GM12873 (cell line): Measurements from ENCODE around the gene RUFY4.

ENCODE experiments used
- TF ChIP-seq, protein P1 (sequence below): IDR thresholded peaks from 2 replicates; pipeline ENCODE4 v1.5.1; 2012; ENCODE audit warnings: low read depth, mild to moderate bottlenecking, moderate library complexity, low read length, control low read depth; ENCODE audit not compliant: insufficient read depth; ENCODE audit errors: missing control alignments

The RUFY4 gene

DNA sequence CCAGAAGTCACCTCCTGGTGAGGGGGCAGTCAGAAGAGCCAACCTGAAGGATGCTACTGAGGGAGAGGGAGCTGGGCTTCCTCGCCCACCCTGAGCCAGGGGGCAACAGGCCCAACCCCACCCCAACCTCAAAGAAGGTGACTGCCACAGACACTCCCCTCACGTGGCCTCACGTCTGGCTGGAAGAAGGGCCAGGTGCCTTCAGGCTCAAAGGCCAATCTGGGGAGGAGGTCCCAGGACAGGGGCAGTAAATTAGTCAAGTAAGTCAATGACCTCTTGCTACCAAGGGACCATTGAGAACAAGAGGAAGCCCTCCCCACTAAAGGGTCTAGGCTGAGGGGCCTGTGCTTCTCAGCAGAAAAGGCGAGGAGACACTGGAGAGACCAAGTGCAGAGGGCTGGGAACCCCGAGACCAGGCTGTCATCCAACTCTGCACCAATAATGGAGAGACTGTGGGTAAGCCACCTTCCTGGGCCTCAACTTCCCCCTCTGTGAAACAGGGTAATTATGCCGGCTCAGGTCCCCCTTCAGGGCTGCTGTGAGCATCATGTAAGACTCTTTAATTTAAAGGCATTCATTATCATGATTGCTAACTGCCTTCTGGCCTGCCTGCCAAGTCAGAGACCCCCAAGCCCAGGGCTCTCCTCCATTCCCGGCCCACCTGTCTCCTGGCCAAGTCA, 46.1 kb upstream of the RUFY4 start:
- TF ChIP-seq, protein P1, sequence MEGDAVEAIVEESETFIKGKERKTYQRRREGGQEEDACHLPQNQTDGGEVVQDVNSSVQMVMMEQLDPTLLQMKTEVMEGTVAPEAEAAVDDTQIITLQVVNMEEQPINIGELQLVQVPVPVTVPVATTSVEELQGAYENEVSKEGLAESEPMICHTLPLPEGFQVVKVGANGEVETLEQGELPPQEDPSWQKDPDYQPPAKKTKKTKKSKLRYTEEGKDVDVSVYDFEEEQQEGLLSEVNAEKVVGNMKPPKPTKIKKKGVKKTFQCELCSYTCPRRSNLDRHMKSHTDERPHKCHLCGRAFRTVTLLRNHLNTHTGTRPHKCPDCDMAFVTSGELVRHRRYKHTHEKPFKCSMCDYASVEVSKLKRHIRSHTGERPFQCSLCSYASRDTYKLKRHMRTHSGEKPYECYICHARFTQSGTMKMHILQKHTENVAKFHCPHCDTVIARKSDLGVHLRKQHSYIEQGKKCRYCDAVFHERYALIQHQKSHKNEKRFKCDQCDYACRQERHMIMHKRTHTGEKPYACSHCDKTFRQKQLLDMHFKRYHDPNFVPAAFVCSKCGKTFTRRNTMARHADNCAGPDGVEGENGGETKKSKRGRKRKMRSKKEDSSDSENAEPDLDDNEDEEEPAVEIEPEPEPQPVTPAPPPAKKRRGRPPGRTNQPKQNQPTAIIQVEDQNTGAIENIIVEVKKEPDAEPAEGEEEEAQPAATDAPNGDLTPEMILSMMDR = no peak

DNA sequence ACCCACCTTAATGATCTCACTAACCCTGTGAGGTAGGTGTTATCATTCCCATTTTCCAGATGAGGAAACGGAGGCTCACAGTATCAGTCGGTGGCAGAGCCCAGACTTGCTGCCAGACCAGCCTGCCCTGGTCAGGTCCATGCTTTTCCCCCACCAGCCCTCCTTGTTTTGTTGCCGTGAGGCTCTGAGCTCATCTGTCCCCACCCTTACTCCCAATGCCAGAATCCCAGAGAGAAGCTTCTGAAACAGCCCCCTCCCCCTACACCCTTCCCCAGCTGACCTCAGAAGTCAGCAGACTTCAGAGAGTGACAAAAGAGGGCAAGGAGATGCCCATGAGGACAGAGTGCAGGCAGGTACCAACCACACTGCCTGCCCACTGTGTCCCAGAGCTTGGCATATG, 45.4 kb upstream of the RUFY4 start:
- TF ChIP-seq, protein P1 = no peak

DNA sequence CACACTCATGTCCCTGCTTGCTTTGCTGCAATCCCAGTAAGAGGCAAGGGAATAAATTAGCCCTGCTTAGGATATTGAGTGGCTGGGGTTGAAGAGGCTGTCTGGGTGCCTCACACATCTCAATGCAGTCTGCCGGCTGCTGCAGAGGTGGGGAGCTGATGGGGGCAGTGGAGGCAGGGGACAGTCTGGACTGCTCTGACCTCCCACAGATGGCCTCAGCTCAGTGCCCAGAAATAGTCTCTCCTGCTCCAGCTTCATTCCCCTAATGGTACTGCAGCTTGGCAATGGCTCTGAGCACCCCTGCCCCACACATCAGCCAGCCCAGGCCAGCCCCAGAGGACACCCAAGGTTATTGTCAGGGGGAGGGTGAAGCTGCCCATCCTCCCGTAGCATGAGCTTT, 44.7 kb upstream of the RUFY4 start:
- TF ChIP-seq, protein P1 = no peak

DNA sequence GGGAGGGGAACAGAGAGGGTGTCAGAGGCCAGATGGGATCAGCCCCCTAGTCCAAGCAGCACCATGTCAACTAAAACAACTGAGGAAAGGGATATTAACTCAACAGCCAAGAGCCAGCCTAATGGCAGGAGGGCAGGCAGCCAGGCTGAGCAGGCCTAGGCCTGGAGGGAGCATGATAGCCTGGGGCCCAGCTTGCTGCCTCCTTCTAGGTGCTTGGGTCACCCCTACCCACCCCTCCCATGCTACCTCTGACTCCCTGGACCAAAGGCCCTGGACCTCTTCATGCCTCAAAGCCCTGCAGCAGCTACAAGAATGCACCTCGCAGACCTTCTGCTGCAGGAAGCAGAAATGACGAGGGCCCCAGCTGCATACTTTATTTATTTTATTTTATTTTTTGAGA, 44.2 kb upstream of the RUFY4 start:
- TF ChIP-seq, protein P1 = no peak

DNA sequence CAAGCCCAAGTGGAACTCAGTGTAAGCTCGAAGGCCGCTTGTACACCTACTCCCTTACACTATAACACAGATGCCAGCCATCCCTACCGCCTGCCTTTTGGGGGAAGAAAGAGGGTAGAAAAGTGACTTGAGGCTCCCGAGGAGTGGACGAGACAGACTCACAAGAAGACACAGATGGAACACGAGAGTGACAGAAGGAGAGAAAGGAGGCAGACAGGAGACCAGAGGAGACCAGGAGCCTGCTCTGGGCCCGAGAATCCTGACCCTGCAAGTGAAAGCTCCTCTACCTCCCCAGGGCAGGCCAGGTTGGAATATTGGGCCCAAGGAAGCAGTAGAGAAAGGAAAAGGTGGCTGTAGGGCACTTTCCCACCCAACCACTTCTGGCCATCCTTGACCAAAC, 42.8 kb upstream of the RUFY4 start:
- TF ChIP-seq, protein P1 = no peak

DNA sequence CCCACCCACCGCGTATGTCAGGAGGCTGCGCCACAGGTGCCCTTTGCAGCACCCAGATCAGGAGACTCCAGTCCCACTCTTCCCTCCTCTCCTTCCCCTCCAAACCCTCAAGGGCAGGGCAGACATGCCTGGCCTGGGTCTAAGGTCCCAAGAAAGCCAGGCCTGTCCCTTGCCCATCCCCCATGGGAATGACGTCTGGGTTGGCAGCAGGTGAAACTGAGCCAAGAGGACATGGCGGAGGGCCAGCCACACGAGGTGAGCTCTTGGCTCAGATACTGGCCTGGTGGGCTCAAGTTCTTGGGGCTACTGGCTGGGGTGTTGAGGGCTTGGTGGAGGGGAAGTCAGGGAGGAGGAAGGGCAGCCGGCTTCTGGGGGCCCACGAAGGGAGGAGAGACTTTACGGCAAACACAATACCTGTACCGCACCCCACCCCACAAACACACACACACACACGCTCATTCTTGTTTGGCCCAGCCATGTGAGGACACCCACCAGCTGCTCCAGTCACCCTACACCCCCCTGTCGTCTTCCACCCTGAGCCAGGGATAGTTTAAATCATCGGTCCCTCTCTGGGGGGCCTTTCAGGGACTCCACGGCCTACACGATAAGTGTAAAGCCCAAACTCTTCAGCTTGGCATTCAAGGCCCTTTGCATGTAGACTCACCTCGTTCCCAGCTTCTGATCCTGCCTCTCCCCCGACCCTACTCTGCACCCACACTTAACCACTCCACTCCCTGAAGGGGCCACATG, 42.2 kb upstream of the RUFY4 start:
- TF ChIP-seq, protein P1 = no peak

DNA sequence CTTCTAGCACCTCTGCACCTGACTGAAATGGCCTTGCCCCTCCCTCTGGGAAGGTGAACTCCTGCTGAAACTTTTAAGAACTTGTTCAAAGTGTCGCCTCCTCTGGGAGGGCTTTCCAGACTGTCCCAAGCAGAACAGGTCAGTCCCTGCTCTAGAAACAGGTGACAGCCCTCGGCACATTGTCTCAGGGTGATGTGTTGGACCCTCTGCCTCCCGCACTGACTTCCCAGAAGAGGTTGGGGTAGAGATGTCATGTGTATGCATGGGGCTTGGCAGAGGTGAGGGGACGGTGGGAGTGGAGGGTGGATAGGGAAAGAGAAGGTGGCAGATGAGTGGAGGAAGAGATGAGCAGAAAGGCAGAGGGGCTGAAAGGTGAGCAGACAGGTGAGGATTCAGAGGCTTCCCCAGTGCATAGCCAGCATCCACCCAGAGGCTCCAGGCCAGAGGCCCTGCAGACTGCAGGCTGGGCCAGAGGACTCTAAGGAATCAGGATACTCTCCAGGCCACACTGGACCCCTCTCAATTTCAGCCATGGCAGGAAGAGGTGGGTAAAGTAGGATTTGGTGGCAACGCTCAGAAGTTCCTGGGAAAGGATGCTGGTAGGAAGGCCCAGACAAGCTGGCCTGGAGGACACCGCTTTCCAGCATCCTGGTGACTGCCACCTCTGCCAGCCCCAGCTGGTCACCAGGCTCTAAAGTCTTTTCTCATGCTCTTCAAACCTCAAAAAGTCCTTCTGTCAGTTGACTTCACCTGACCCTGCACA, 41.4 kb upstream of the RUFY4 start:
- TF ChIP-seq, protein P1 = no peak
